Upper lobe of left lung (tissue), 6 donors: Measurements from ENCODE around the gene S100A7. TPM values are rescaled to one million over a fixed set of nuclear protein-coding genes. Genes with fewer than 3 reads are reported as not detected.
"Not testable (repeated sequence)": the region's sequence is repeated elsewhere in the genome, so short reads cannot be mapped to it uniquely, and the experiment has no call there.

Source experiments
- ATAC-seq, 2 donors: fragments of 200-7000 bp; cut with Tn5 transposase; one replicate each; pipeline ENCODE4 v1.9.1; 2022; ENCODE audit warnings: mild to moderate bottlenecking in 2 of 2, moderate library complexity in 2 of 2; ENCODE audit not compliant: low FRiP score in 2 of 2
- DNase-seq, 2 donors: peaks; one replicate each; pipeline ENCODE4 v3.0.0-alpha.2; 2019 to 2020
- H3K27ac ChIP-seq, 4 donors: fragments of 200-600 bp; sonication (generic); one replicate each; pipeline ENCODE4 v1.5.1; 2016 to 2019
- H3K27me3 ChIP-seq, 4 donors: fragments of 200-600 bp; sonication (generic); one replicate each; pipeline ENCODE4 v1.5.1; 2017 to 2019
- H3K36me3 ChIP-seq, 4 donors: fragments of 200-600 bp; sonication (generic); one replicate each; pipeline ENCODE4 v1.5.1; 2016 to 2019
- H3K4me1 ChIP-seq, 4 donors: fragments of 200-600 bp; sonication (generic); one replicate each; pipeline ENCODE4 v1.5.1; 2018 to 2019
- H3K4me3 ChIP-seq, 4 donors: fragments of 200-600 bp; sonication (generic); one replicate each; pipeline ENCODE4 v1.5.1; 2017 to 2019; ENCODE audit warnings: mild to moderate bottlenecking in 2 of 4, moderate library complexity in 1 of 4
- H3K9me3 ChIP-seq, 4 donors: fragments of 200-600 bp; sonication (generic); one replicate each; pipeline ENCODE4 v1.5.1; 2018 to 2019
- CTCF ChIP-seq, 6 experiments: fragments of 450-650 bp in 4 of 6; fragments of 200-600 bp in 2 of 6; sonication (generic) in 2 of 6; IDR thresholded peaks; one replicate each; pipeline ENCODE4 v1.5.1; 2016 to 2019; ENCODE audit warnings: antibody characterized with exemption in 6 of 6
- EP300 ChIP-seq, 4 donors: sonication (generic); formaldehyde crosslinking; IDR thresholded peaks; one replicate each; pipeline ENCODE4 v1.5.1; 2017; ENCODE audit warnings: antibody characterized with exemption in 4 of 4, control low read depth in 2 of 4
- POLR2A ChIP-seq, 4 donors: fragments of 450-650 bp; IDR thresholded peaks; one replicate each; pipeline ENCODE4 v1.5.1; 2016 to 2017; ENCODE audit warnings: antibody characterized with exemption in 4 of 4, mild to moderate bottlenecking in 2 of 4
- POLR2AphosphoS5 ChIP-seq, 2 donors: sonication (generic); formaldehyde crosslinking; IDR thresholded peaks; one replicate each; pipeline ENCODE4 v1.5.1; 2017; ENCODE audit warnings: antibody characterized with exemption in 2 of 2
- WGBS, 2 donors: methylation state at CpG; one replicate each; pipeline ENCODE4 v1.1.5; 2017 to 2018; 5-methylcytosine and 5-hydroxymethylcytosine counted together
- total RNA-seq, 6 donors: library from RNA; depleted of rRNA in 4 of 6; stranded (reverse); fragments of >200 nt in 4 of 6; gene quantifications; one replicate each; pipeline versions ENCODE4 v1.1.0 to v1.2.1, GENCODE V29; 2016 to 2021
- donor health status: DM: no; HTN: no; CAD: no; lungs with moderate emphysema.
- donor health status: DM: no; HTN: yes; CAD: no; lungs with severe emphysema.

The S100A7 gene
- total RNA-seq, 6 donors from 2014 or later = not detected

GRCh38 chr1:153474347-153474746 lies 13.9 kb upstream of the S100A7 start:
- H3K36me3 ChIP-seq = no peaks in the 10 kb centered on the region
- peaks cover 0 to 19% (median 7%) of the 10 kb centered on the region in 4 donors for H3K9me3 ChIP-seq
- TF ChIP-seq POLR2AphosphoS5 (IDR thresholded peaks at IDR 0.05) = no peak
- TF ChIP-seq POLR2A (IDR thresholded peaks at IDR 0.05) = no peak
- no peak for TF ChIP-seq CTCF (IDR thresholded peaks at IDR 0.05)
- TF ChIP-seq EP300 (IDR thresholded peaks at IDR 0.05) = no peak
- WGBS, 2 donors = 81 to 82% methylated on average over 3 of the region's 3 CpGs
- H3K27ac ChIP-seq = no peak overlapping the region
- H3K4me3 ChIP-seq = no peak overlapping the region
- DNase-seq (no peak), ATAC-seq (no peak)
- no peaks in the 10 kb centered on the region for H3K27me3 ChIP-seq
- H3K4me1 ChIP-seq = no peaks in the 10 kb centered on the region

GRCh38 chr1:153470707-153471106 lies 10.3 kb upstream of the S100A7 start:
- Histone ChIP-seq H3K4me1 (peaks cover 0 to 4% (median 2%) of the 10 kb centered on the region in 4 donors), H3K27ac (no peak overlapping the region), H3K27me3 (no peaks in the 10 kb centered on the region), H3K9me3 (peaks cover 0 to 19% (median 7%) of the 10 kb centered on the region in 4 donors), H3K36me3 (no peaks in the 10 kb centered on the region), H3K4me3 (no peak overlapping the region)
- ATAC-seq (no peak), DNase-seq (no peak)
- TF ChIP-seq CTCF (IDR thresholded peaks at IDR 0.05) (no peak), POLR2A (IDR thresholded peaks at IDR 0.05) (no peak), POLR2AphosphoS5 (IDR thresholded peaks at IDR 0.05) (no peak), EP300 (IDR thresholded peaks at IDR 0.05) (no peak)

GRCh38 chr1:153466908-153467307 lies 6.5 kb upstream of the S100A7 start:
- DNase-seq = no peak
- WGBS, 2 donors = 67% methylated on average over 5 of the region's 5 CpGs
- H3K36me3 ChIP-seq = no peaks in the 10 kb centered on the region
- H3K27me3 ChIP-seq = no peaks in the 10 kb centered on the region
- peaks cover 0 to 8% (median 2%) of the 10 kb centered on the region in 4 donors for H3K9me3 ChIP-seq
- no peak overlapping the region for H3K27ac ChIP-seq
- H3K4me1 ChIP-seq = peaks cover 0 to 7% (median 2%) of the 10 kb centered on the region in 4 donors
- TF ChIP-seq CTCF (IDR thresholded peaks at IDR 0.05) = no peak
- TF ChIP-seq POLR2AphosphoS5 (IDR thresholded peaks at IDR 0.05) = no peak
- no peak for TF ChIP-seq EP300 (IDR thresholded peaks at IDR 0.05)
- no peak for TF ChIP-seq POLR2A (IDR thresholded peaks at IDR 0.05)
- ATAC-seq = no peak
- H3K4me3 ChIP-seq = no peak overlapping the region

GRCh38 chr1:153465811-153466636 lies 5.6 kb upstream of the S100A7 start:
- peaks cover 0 to 7% (median 2%) of the 10 kb centered on the region in 4 donors for H3K4me1 ChIP-seq
- peak; percentile 72 to 90 for ATAC-seq
- 19 to 22% methylated on average over 22 to 23 of the region's 23 CpGs for whole genome bisulfite sequencing, 2 donors
- H3K36me3 ChIP-seq = no peaks in the 10 kb centered on the region
- no peak for TF ChIP-seq POLR2AphosphoS5 (IDR thresholded peaks at IDR 0.05)
- TF ChIP-seq CTCF (IDR thresholded peaks at IDR 0.05) = peak; percentile 60 to 74 (median 72)
- H3K27me3 ChIP-seq = no peaks in the 10 kb centered on the region
- H3K4me3 ChIP-seq = no peak overlapping the region
- H3K9me3 ChIP-seq = no peaks in the 10 kb centered on the region
- no peak overlapping the region for H3K27ac ChIP-seq
- peak; percentile 53 to 84 for DNase-seq

- H3K36me3 ChIP-seq, H3K27me3 ChIP-seq, H3K4me1 ChIP-seq, ATAC-seq, H3K9me3 ChIP-seq, H3K4me3 ChIP-seq, H3K27ac ChIP-seq, DNase-seq: not testable (repeated sequence)
Observed at GRCh38 chr1:153462741-153463140, 2.3 kb upstream of the S100A7 start.
